A549 (cell line): ENCODE data around the gene SPRYD3. TPM values are rescaled to one million over a fixed set of nuclear protein-coding genes. Genes with fewer than 3 reads are reported as not detected.
A peak's percentile ranks its signal among the peaks of the same experiment; 100 is the strongest.

Source experiments
- ATAC-seq, 2 experiments: fragments of 200-7000 bp in 1 of 2; fragments of >200 bp in 1 of 2; cut with Nextera tagmentation in 1 of 2; cut with Tn5 transposase in 1 of 2; 3 replicates each; pipeline versions ENCODE4 v1.8.0 to v1.9.1; 2018 to 2020; ENCODE audit warnings: mild to moderate bottlenecking in 1 of 2, moderate library complexity in 1 of 2
- CTCF ChIA-PET: fragments of 300-600 bp; sonication (Branson Sonifier 250); formaldehyde crosslinking; extraction: SDS; loops from one replicate; lab custom pipeline; 2021; ENCODE audit warnings: antibody characterized with exemption, inconsistent platforms; lab: Yijun Ruan, JAX
- POLR2A ChIA-PET: fragments of 350-600 bp; formaldehyde crosslinking; extraction: SDS; loops from one replicate; lab custom pipeline; 2021; ENCODE audit warnings: antibody characterized with exemption, inconsistent platforms; lab: Yijun Ruan, JAX
- DNase-seq, 2 experiments: peaks; one replicate each; pipeline versions ENCODE4 v3.0.0 to v3.0.0-alpha.2; 2011 to 2016; ENCODE audit warnings: low read depth in 1 of 2, low spot score in 1 of 2
- FAIRE-seq: peaks from 2 replicates; lab custom pipeline; 2011; peaks lifted over from hg19 to GRCh38; lab: Jason Lieb, UNC
- H3K27ac ChIP-seq, 2 experiments: fragments of >200 bp; sonication (Bioruptor Twin); formaldehyde crosslinking; 3 replicates each; pipeline ENCODE4 v1.5.1; 2016 to 2017
- H3K4me1 ChIP-seq: fragments of >200 bp; sonication (Bioruptor Twin); formaldehyde crosslinking; 3 replicates; pipeline ENCODE4 v1.6.1; 2016
- H3K4me2 ChIP-seq: fragments of >200 bp; sonication (Bioruptor Twin); formaldehyde crosslinking; 3 replicates; pipeline ENCODE4 v1.6.1; 2016
- H3K4me3 ChIP-seq: fragments of >200 bp; sonication (Bioruptor Twin); formaldehyde crosslinking; 3 replicates; pipeline ENCODE4 v1.5.1; 2016
- H3K9me3 ChIP-seq: fragments of >200 bp; sonication (Bioruptor Twin); formaldehyde crosslinking; 3 replicates; pipeline ENCODE4 v1.6.1; 2016
- BCL3 ChIP-seq: fragments of >200 bp; sonication (Bioruptor Twin); formaldehyde crosslinking; IDR thresholded peaks from 3 replicates; pipeline ENCODE4 v1.6.1; 2016
- CBX2 ChIP-seq: fragments of 200-600 bp; sonication (generic); IDR thresholded peaks from 2 replicates; pipeline ENCODE4 v1.6.1; 2016; ENCODE audit warnings: low read depth, mild to moderate bottlenecking, borderline replicate concordance
- CEBPB ChIP-seq, 2 experiments: fragments of >200 bp in 1 of 2; sonication (Bioruptor Twin) in 1 of 2; formaldehyde crosslinking in 1 of 2; IDR thresholded peaks; 2 replicates each; pipeline ENCODE4 v1.6.1; 2012 to 2016
- ESRRA ChIP-seq: fragments of 150-350 bp; IDR thresholded peaks from 2 replicates; pipeline ENCODE4 v1.6.1; 2014; ENCODE audit warnings: mild to moderate bottlenecking, low read length, borderline replicate concordance
- FOSB ChIP-seq: fragments of 250-450 bp; sonication (Bioruptor Pico); IDR thresholded peaks from 2 replicates; pipeline ENCODE4 v1.5.0; 2020; ENCODE audit warnings: mild to moderate bottlenecking, moderate library complexity
- FOXS1 ChIP-seq: fragments of 250-450 bp; sonication (Bioruptor Pico); IDR thresholded peaks from 2 replicates; pipeline ENCODE4 v1.5.0; 2020; ENCODE audit warnings: mild to moderate bottlenecking, moderate library complexity
- HES2 ChIP-seq: fragments of >200 bp; sonication (Bioruptor Twin); formaldehyde crosslinking; IDR thresholded peaks from 2 replicates; pipeline ENCODE4 v1.6.1; 2016
- HEYL ChIP-seq: fragments of 250-450 bp; sonication (Bioruptor Pico); IDR thresholded peaks from 2 replicates; pipeline ENCODE4 v1.8.0; 2021; ENCODE audit warnings: mild to moderate bottlenecking, moderate library complexity
- HOXB5 ChIP-seq: fragments of 250-450 bp; sonication (Bioruptor Pico); IDR thresholded peaks from 2 replicates; pipeline ENCODE4 v1.5.0; 2020; ENCODE audit warnings: mild to moderate bottlenecking, moderate library complexity
- JUN ChIP-seq, 2 experiments: fragments of >200 bp; sonication (Bioruptor Twin); formaldehyde crosslinking; IDR thresholded peaks; 2 replicates in 1 of 2; 3 replicates in 1 of 2; pipeline ENCODE4 v1.6.1; 2016 to 2017
- MAZ ChIP-seq: fragments of 150-350 bp; IDR thresholded peaks from 2 replicates; pipeline ENCODE4 v1.6.1; 2014; ENCODE audit warnings: antibody characterized with exemption, low read depth, low read length, borderline replicate concordance
- PBX3 ChIP-seq: IDR thresholded peaks from 2 replicates; pipeline ENCODE4 v1.6.1; 2012
- RCOR1 ChIP-seq: fragments of 150-350 bp; IDR thresholded peaks from 2 replicates; pipeline ENCODE4 v1.6.1; 2014; ENCODE audit warnings: antibody characterized with exemption, low read length, low read depth
- SREBF2 ChIP-seq: fragments of 450-650 bp; IDR thresholded peaks from 2 replicates; pipeline ENCODE4 v1.6.1; 2014; ENCODE audit warnings: mild to moderate bottlenecking, moderate library complexity
- USF2 ChIP-seq: fragments of 450-650 bp; IDR thresholded peaks from 2 replicates; pipeline ENCODE4 v1.6.1; 2014; ENCODE audit warnings: antibody characterized with exemption
- ZNF302 ChIP-seq: fragments of 250-450 bp; sonication (Bioruptor Pico); IDR thresholded peaks from 2 replicates; pipeline ENCODE4 v1.9.0; 2021; ENCODE audit warnings: inconsistent platforms, mild to moderate bottlenecking, moderate library complexity
- ZSCAN20 ChIP-seq: fragments of 250-450 bp; sonication (Bioruptor Pico); IDR thresholded peaks from 2 replicates; pipeline ENCODE4 v1.8.0; 2022; ENCODE audit warnings: mild to moderate bottlenecking, moderate library complexity
- WGBS: methylation state at CpG from one replicate; pipeline ENCODE4 v1.1.6; 2017; ENCODE audit errors: missing lambda C conversion rate; 5-methylcytosine and 5-hydroxymethylcytosine counted together
- polyA plus RNA-seq, 4 experiments: library from polyadenylated mRNA; depleted of rRNA in 3 of 4; stranded (reverse); fragments of >200 nt; fragmentation: RNase III in 1 of 4; extraction: RNeasy Plus Mini Kit Qiagen cat#74134 plus additional on column Dnase treatment in 1 of 4; gene quantifications; 2 replicates in 3 of 4; 3 replicates in 1 of 4; pipeline ENCODE4 v1.2.3, GENCODE V29; 2011 to 2017
- TF ChIP-seq, protein P1 (sequence below): fragments of 250-450 bp; sonication (Bioruptor Pico); IDR thresholded peaks from 2 replicates; pipeline ENCODE4 v1.5.0; 2020; ENCODE audit warnings: low read depth, mild to moderate bottlenecking, moderate library complexity
- TF ChIP-seq, protein P2 (sequence below): fragments of 200-600 bp; sonication (generic); IDR thresholded peaks from 2 replicates; pipeline ENCODE4 v1.6.1; 2016; ENCODE audit warnings: antibody characterized with exemption, mild to moderate bottlenecking, moderate library complexity

The SPRYD3 gene
- polyA plus RNA-seq, 2 of the 4 experiments (the other 2 are of a cell fraction) = 17.3 to 26.8 TPM

- 88% methylated on average over 17 of the region's 18 CpGs for WGBS
- ATAC-seq = no peak
- H3K4me1 ChIP-seq = peaks cover 35% of the 10 kb centered on the region
- no peaks in the 10 kb centered on the region for H3K9me3 ChIP-seq
- ChIA-PET POLR2A (interaction anchor here (1.2 to 1.7 kb wide), 4 partner anchors 10 to 37 kb away, joined by 3 to 11 read pairs (median 6); partner anchors contain the start of genes IGFBP6 and SPRYD3), CTCF (interaction anchor here (0.9 to 45.5 kb wide), 9 partner anchors 11 to 218 kb away, joined by 3 to 1424 read pairs (median 4); partner anchors contain the start of genes IGFBP6, SOAT2, SPRYD3 and TNS2)
- no peak for DNase-seq
- peak overlapping the region in 1 of 2 experiments; percentile 66; a peak in 2 of 6 replicates for H3K27ac ChIP-seq
- 0 out of 3 replicates have a peak, but pooled peaks have one; percentile 14 for TF ChIP-seq BCL3
- TF ChIP-seq, protein P1, sequence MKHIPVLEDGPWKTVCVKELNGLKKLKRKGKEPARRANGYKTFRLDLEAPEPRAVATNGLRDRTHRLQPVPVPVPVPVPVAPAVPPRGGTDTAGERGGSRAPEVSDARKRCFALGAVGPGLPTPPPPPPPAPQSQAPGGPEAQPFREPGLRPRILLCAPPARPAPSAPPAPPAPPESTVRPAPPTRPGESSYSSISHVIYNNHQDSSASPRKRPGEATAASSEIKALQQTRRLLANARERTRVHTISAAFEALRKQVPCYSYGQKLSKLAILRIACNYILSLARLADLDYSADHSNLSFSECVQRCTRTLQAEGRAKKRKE (CRISPR knock-in tag) = no peak
- TF ChIP-seq USF2 = no peak
- no peak for TF ChIP-seq FOXS1
- TF ChIP-seq SREBF2 = no peak
- no peak for FAIRE-seq
- H3K4me2 ChIP-seq = peak overlapping the region; percentile 56
- no peak overlapping the region for H3K4me3 ChIP-seq
Observed at GRCh38 chr12:53060721-53061276, 18.4 kb downstream of the SPRYD3 start.

- DNase-seq = no peak
- H3K9me3 ChIP-seq = no peaks in the 10 kb centered on the region
- H3K4me1 ChIP-seq = peaks cover 31% of the 10 kb centered on the region
- WGBS = 88% methylated on average over 11 of the region's 17 CpGs
- ChIA-PET CTCF (interaction anchor here (0.9 to 45.5 kb wide), 5 partner anchors 10 to 219 kb away, joined by 3 to 1424 read pairs (median 6); partner anchors contain the start of genes IGFBP6, SOAT2, SPRYD3 and TNS2), POLR2A (interaction anchor here (1.5 kb wide), 1 partner anchor 9 kb away, joined by 3 read pairs; no protein-coding TSS in a partner anchor)
- H3K4me2 ChIP-seq = no peak overlapping the region
- ATAC-seq = no peak
- no peak for TF ChIP-seq CBX2
- no peak for TF ChIP-seq PBX3
- TF ChIP-seq, protein P2, sequence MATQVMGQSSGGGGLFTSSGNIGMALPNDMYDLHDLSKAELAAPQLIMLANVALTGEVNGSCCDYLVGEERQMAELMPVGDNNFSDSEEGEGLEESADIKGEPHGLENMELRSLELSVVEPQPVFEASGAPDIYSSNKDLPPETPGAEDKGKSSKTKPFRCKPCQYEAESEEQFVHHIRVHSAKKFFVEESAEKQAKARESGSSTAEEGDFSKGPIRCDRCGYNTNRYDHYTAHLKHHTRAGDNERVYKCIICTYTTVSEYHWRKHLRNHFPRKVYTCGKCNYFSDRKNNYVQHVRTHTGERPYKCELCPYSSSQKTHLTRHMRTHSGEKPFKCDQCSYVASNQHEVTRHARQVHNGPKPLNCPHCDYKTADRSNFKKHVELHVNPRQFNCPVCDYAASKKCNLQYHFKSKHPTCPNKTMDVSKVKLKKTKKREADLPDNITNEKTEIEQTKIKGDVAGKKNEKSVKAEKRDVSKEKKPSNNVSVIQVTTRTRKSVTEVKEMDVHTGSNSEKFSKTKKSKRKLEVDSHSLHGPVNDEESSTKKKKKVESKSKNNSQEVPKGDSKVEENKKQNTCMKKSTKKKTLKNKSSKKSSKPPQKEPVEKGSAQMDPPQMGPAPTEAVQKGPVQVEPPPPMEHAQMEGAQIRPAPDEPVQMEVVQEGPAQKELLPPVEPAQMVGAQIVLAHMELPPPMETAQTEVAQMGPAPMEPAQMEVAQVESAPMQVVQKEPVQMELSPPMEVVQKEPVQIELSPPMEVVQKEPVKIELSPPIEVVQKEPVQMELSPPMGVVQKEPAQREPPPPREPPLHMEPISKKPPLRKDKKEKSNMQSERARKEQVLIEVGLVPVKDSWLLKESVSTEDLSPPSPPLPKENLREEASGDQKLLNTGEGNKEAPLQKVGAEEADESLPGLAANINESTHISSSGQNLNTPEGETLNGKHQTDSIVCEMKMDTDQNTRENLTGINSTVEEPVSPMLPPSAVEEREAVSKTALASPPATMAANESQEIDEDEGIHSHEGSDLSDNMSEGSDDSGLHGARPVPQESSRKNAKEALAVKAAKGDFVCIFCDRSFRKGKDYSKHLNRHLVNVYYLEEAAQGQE = no peak
- TF ChIP-seq ESRRA = no peak
- TF ChIP-seq ZNF302 (CRISPR knock-in tag) = no peak
- TF ChIP-seq FOXS1 = no peak
- TF ChIP-seq RCOR1 = no peak
- TF ChIP-seq, protein P1 (CRISPR knock-in tag) = no peak
- no peak for TF ChIP-seq MAZ
- no peak for TF ChIP-seq BCL3
- TF ChIP-seq ZSCAN20 (CRISPR knock-in tag) = no peak
- TF ChIP-seq HES2 = no peak
- TF ChIP-seq FOSB (CRISPR knock-in tag) = no peak
- no peak for TF ChIP-seq HEYL (CRISPR knock-in tag)
- no peak for TF ChIP-seq HOXB5
- no peak for TF ChIP-seq JUN (IDR thresholded peaks at IDR 0.05)
- TF ChIP-seq CEBPB (IDR thresholded peaks at IDR 0.05) = no peak
- TF ChIP-seq, all 56 proteins: peak for 0
- H3K27ac ChIP-seq = no peak overlapping the region; a peak in 1 of 6 replicates
- no peak for FAIRE-seq
- H3K4me3 ChIP-seq = no peak overlapping the region
Observed at GRCh38 chr12:53060064-53060720, 19.0 kb downstream of the SPRYD3 start.
